Caki2 (cell line): ENCODE measurements around the gene UBE2G2. TPM values are rescaled to one million over a fixed set of nuclear protein-coding genes. Genes with fewer than 3 reads are reported as not detected.

ENCODE experiments used
- DNase-seq: peaks from one replicate; pipeline ENCODE4 v3.0.0-alpha.2; 2015; ENCODE audit warnings: low read depth
- in situ Hi-C: cut with HindIII; loops from 2 replicates; pipeline ENCODE4 v1.10.0; 2016; ENCODE audit warnings: low sequenced_read_pairs, low pct_unique_long_range_greater_than_20kb, mixed read lengths
- total RNA-seq: library from RNA; depleted of rRNA; stranded (reverse); fragments of >200 nt; shearing (Covaris generic); gene quantifications from 2 replicates; pipeline ENCODE4 v1.2.3, GENCODE V29; 2014; ENCODE audit warnings: low replicate concordance

Gene UBE2G2
- total RNA-seq, 1 experiment from 2014 or later = 43.8 TPM

DNA sequence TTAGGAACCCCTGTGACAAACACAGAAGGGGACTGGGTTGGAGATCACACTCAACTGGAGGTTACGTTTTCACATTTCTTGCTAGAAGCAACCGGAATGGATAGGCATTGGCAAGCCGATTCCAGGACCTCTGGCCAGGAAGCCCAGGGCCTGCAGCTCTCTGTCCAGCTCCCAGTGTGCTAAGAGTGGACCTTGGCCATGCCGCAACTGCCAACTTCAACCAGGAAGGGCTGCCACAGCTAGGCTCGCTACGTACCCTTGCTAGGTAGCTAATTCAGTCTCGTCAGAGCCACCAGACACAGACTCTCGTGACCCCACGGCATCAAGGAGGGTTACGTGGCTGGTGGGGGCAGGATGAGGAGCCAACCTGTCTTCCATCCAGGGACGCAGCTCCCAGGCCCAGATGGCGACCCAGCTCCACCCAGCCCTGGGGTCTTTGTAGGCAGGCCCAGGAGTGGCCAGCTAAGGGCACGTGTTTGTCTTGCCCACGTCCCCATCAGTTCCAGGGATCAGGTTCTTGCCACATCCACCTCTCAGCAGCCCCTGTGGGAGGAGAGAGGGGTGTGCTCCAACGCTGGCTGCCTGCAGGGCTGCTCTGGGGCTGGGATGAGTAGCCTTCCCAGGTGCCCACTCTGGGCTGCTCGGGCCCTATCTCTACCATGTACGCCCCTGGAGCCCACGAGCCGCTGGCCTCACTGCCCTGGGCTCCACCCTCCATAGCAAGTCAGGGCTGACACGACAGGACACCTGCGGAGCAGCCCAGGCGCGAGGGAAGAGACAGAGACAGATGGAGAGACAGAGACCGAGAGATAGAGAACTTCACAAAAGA lies 39.2 kb downstream of the UBE2G2 start:
- DNase-seq = no peak
- in situ Hi-C loops = no loop called here

DNA sequence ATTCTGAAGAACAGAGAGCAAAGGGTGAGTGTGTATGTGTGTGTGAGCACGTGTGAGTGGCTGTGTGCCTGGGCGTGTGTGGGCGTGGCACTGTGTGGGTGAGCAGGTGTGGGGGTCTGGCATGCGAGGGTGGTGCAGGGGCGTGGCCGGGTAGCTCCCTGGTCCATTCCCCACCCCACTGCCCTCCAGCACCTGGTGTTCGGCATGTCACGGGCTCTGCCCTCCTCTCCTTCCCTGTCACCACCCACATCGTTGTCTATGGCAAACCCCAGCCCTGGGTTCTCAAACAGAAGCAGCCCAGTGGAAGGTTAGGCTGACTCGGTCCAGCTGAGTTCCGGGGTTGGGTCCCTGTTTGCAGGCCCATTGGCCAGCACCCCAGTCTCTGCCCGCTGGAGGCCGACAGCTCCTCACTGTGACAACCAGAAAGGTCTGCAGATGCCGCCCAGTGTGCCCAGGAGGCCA lies 39.8 kb downstream of the UBE2G2 start:
- in situ Hi-C loops = no loop called here
- no peak for DNase-seq

DNA sequence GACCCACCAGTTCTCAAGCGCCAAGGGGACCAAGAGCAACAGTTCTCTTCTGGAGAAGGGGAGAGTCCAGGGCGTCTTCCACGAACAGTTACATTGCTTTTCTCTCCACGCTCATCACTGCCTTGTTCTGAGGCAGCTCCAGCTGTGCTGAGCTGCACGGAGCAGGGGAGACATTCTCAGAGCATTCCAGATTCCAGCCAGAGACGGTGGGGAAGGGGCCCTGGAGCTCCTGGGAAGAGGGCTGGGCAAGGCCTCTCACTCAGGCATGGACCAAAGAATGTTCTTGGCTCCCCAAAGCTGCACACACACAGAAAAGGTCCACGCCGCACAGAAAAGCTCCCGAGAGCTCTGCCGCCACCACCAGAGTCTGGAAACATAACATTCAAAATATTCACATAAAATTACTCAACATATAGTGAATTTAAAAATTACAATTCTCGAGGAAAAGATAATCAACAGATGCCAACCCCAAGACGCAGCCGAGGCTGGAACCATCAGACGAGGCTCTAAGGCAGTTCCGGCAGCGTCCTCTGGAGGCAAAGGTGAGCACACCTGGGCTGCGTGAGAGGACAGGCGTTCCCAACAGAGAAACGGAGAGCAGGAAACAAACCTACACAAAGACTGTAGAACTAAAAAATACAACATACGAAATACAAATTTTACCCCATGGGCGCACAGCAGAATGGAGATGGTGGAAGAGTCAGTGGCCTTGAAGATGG lies 40.5 kb downstream of the UBE2G2 start:
- in situ Hi-C loops = no loop called here
- DNase-seq = no peak

DNA sequence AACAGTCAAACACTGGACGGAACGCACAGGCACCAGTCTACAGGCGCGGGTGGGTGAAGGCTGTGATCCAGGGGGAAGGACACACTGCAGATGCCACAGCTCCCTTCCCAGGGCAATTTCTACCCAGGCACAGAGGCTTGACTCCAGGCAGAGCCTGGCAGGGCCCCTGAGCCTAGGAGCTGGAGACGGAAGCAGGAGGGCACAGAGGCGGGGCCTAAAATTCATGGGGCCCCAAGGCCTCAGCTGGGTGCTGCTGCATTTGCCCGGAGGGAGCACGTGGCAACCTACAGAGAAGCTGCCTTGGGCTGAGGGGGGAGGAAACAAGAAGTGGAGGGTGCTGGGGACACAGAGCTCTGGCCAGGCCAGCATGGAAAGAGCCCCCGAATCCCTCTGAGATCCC lies 41.2 kb downstream of the UBE2G2 start:
- no peak for DNase-seq
- in situ Hi-C loops = no loop called here

DNA sequence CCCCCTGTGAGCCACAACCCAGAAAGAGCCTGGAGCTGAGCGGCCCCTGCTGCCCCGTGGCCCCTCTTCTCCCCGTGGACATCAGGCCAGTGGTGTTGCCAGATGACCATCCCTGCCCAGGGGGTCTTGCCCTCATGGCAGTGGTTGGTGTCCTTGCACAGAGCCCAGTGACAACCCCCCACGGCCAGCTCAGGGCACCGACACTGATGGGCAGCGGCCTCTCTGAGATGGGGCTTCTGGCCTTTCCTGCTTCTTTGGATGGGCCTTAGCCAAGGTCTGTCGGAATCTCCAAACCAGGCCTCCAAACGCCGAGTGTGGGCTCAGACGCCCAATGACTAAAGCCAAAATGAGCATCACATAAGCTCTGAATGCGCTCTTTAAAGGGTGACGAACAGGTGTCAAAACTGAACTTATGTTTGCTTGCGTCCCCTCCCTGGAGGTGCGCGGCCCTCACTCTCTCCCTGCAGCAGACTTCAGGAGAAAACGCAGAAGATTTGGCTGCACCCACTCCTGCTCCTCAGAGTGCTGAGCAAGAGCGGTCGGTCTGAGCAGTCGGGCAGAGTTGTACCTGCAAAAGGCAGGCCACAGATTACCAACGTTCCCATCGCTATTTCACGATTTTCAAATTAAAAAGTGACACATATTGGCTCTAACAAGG lies 41.9 kb downstream of the UBE2G2 start:
- no peak for DNase-seq
- in situ Hi-C loops = no loop called here

DNA sequence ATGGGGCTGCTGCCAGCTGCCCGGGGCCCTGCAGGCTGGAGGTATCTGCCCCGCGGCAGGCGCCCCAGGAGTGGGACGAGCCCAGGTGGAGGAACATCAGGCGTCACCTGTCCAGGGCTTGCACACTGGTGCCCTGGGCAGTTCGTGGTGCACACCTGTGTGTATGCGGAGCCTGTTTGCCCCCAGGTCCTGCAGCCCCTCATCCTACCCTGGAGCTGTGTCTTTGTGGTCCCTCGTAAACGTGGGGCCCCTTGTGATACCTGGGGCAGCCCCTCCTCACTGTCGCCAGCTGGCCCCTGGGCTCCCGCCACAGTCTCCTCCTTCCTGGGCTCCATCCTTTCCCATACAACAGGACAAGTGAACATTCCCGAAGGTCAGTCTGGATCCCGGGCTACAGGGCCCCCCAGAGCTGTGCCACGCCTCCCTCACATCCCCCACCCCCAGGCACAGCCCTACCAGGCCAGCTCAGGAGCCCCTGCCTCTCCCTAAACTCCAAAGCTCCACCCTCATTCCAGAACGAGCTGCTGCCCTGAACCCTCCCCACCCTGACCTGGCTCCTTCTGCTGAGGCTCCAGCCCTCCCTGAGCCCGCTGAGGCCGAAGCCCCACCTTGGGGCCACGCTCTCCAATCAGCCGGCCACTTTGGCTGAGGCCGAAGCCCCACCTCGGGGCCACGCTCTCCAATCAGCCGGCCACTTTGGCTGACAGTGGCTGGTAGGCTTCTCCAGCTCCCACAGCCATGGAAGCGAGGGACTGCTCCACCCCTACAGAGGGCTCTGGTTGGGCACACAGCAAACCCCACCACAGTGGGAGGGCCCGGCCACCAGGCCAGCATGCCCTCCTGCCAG lies 42.6 kb downstream of the UBE2G2 start:
- DNase-seq = no peak
- in situ Hi-C loops = no loop called here

DNA sequence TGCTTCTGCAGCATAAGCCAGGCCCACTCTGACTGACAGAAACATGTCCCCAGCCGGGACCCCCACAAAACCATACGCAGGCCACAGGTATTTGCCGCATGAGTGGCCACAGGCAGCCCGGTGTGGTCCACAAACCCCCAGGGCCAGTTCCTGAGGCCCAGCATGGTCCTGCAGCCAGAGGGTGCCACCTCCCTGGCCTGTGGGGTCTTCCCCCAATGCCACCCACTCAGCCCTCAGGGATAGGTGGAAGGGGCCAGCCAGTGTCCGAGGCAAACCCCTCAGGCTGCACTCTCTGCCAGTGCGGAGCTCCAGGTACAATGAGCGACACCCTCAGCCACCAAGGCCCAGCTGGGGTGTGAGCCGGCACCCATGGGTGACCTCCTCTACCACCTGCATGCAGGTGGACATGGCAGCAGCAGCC lies 43.5 kb downstream of the UBE2G2 start:
- DNase-seq = no peak
- in situ Hi-C loops = no loop called here

DNA sequence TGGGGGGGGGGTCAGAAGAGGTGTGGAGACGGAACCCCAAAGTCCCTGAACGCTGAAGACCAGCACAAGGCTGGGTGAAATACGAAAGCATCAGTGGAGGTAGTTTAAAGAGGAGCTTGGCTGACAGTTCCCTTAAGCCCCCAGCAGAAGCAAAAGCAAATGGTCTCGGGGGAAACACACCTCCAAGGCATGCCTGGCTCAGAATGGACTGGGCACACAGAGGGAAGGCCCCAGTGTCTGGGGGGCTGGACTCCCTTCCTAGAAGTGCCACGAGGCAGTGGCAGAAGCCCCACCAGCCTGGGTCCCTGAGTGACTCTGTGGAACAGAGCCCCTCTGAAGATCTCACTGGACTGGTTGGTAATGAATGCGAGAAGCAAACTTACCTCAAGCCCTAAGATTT lies 43.9 kb downstream of the UBE2G2 start:
- in situ Hi-C loops = no loop called here
- DNase-seq = no peak

DNA sequence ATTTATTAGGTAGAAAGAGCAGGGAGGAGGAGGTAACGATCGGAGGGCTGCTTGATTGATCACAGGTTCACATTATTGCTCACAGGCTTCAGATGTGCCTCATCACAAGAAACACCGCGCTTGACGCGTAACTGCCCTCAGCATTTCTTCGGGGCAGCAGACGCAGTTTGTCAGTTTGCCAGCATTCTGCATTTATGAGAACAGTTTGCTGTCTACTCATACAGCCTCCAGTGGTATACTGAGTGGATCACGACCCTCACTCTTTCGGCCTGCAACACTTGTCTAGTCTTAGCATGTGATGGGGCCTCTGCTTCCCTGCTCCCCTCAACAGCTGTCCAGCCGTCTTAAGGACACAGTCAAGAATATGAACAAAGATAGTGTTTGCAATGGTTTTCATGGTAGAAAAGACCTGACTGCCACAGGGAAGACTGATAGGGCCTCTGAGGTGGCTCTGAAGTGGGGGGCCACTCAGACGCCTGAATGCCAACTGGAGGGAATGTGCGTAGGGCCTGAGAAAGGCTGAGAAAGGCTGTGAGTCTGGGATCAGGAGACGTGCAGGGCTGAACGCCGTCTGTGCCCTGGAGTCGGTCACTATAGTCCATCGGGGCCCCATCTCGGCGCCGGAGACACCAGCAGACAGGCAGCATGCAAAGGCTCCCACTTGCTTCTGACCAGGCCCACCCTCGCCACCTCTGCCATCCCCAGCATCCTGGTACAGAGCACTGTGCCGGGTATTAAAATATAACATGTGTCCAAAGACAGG lies 45.0 kb downstream of the UBE2G2 start:
- no peak for DNase-seq
- in situ Hi-C loops = no loop called here

DNA sequence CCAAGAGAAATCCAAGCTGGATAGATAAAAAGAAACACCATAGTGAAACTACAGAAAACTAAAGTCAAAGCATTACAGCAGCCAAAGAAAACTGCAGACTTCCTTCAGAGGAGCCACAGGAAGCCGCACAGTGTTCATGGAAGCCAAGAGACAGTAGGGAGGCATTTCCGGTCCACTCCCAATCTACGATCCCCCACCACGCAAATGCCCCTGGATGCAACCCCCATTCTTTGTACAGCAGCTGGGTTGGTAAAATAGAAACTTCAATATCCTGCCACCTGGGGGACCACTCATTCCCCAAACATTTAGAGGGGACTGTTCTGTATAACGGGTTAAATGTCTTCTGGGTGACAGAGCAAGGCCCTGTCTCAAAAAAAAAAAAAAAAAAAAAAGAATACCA lies 46.4 kb downstream of the UBE2G2 start:
- no peak for DNase-seq
- in situ Hi-C loops = no loop called here

DNA sequence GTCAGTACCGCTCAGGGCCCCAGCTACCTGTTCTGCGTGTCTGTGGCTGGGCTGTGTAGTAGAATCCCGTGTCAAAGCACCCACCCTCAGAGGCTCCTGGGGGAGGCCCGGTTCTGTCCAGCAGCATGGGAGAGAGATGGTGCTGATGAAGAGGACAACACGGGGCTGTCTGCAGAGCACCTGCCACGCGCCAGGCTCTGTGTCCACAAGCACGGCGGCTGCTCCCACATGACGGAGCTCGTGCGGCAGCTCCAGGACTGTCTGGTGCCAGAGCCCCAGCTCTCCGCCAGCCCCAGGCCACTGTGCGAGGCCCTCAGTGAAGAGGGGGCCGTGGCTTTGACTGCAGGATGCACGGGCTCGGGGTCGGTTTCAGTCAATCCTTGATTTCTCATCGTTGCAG lies 48.3 kb downstream of the UBE2G2 start:
- no peak for DNase-seq
- in situ Hi-C loops = no loop called here

DNA sequence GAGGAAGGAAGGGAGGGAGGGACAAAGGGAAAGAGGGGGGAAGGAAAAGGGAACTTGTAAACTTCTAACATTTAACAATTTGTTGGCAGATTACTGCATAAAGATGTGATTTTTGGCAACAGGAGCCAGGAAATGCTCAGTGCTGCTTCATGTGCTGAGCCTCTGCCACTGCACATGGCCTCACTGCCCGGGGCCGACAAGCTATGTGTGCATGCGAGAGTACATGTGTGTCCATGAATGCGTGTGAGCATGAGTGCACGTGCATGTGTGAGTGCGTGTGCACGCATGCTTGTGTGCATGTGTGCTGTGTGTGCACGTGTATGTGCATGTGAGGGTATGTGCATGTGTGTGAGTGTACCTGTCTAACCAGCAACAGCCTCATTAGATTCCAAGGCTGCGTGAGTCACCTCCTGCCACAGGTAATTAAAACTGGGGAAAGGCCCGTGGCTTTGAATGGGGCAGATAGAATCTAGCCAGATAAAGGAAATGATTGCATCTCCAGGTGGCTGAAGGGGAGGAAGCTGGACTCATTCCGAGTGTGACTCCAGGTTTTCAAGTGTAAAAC lies 48.9 kb downstream of the UBE2G2 start:
- in situ Hi-C loops = no loop called here
- DNase-seq = no peak

DNA sequence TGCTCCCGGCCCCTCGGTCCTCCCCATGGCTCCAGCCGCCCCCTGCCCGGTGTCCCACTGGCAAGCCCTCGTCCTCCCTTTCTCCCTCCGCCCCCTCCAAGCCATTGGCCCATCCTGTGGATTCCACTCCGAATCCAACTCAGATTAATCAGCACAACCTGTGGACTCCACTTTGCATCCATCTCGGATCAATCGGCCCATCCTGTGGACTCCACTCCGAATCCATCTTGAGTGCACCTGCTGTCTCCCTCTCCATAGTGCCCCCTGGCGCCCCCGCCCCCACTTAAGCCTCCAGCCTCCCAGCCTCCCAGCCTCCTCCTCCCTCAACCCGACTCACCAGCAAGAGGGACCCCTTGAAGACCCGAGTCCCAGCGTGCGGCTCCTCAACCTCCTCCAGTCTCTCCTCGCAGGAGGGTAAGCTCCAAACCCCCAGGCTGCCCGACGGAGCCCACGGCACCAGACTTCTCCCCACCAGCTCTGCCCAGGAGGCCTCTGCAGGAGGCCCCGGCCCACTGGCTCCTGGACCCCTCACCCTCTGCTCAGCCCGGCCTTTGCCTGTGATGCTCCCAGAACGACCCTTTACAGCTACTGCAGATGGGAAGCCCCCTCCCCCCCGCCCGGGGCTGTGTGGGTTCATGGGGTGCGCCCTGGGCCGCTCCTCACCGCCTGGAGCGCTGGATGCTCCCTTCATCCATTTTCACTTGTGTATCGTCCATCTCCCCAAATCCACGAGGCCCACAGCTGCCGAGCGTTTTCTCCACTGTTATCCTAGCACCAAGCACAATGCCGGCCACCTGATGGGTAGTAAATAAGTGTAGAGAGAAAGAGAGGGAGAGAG lies 49.6 kb downstream of the UBE2G2 start:
- no peak for DNase-seq
- in situ Hi-C loops = no loop called here

DNA sequence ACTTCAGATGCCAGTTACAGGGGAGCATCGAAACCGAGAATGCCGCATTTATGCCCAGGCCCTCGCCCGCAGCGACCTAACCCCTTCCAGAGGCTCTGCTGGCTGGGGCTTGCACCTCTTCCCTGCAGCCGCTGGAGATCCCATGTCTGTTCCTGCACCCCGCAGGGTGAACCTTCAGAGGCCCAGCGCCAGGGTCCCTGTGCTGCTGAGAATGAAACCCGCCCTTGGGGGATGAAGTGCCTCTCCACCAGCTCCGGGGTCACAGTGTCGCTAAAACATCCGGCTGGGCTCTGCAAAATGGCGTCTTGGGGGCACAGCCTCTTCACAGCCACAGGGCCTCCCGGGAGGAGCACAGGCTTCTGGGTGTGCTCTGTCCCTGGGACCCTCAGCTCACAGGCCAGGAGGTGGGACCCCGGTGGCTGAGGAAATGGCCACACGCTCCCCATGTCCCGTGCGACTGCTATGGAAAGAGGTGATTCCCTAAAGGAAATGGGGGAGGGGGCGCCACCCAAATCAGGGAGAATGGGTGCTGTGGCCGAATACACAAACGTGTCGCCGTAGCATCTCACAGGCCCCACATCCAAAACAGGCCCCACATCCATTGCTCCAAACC lies 50.3 kb downstream of the UBE2G2 start:
- in situ Hi-C loops = no loop called here
- no peak for DNase-seq

DNA sequence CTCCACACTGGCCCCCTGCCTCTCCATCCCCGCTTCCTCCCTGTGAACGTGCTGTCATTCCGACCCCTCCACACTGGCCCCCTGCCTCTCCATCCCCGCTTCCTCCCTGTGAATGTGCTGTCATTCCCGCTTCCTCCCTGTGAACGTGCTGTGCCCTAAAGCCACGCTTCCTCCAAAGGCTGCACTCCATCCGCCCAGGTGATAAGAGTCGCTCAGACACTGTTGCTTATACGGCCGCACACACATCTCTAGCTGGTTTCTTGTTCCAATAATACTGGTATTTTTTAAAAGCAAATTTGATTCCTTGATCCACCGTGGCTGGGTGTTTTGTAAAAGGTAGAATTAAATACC lies 51.0 kb downstream of the UBE2G2 start:
- no peak for DNase-seq
- in situ Hi-C loops = no loop called here
